AG20443 (cell line): ENCODE measurements around the gene STK36.

Experiments
- DNase-seq: peaks from one replicate; pipeline ENCODE4 v3.0.0; 2012; ENCODE audit warnings: low spot score, mixed read lengths

Gene STK36

DNA sequence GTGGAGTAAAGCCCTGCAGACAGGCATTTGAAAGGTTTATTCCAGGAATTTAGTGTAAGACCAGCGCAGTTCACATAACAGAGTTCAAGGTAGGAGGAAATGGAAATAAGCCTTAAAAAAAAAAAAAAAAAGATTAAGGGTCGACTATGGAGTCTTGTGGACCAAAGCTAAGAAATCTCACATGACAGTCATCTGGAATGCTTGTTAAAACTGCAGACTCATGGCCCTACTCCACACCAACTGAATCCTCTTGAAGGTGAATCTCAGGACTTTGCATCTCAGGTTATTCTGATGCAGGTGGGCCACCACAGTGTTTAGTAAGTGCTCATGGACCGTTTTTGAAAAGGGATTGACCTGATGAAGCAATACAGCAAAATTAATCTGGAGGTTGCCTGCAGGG is 47.6 kb downstream of the STK36 start:
- DNase-seq = no peak

DNA sequence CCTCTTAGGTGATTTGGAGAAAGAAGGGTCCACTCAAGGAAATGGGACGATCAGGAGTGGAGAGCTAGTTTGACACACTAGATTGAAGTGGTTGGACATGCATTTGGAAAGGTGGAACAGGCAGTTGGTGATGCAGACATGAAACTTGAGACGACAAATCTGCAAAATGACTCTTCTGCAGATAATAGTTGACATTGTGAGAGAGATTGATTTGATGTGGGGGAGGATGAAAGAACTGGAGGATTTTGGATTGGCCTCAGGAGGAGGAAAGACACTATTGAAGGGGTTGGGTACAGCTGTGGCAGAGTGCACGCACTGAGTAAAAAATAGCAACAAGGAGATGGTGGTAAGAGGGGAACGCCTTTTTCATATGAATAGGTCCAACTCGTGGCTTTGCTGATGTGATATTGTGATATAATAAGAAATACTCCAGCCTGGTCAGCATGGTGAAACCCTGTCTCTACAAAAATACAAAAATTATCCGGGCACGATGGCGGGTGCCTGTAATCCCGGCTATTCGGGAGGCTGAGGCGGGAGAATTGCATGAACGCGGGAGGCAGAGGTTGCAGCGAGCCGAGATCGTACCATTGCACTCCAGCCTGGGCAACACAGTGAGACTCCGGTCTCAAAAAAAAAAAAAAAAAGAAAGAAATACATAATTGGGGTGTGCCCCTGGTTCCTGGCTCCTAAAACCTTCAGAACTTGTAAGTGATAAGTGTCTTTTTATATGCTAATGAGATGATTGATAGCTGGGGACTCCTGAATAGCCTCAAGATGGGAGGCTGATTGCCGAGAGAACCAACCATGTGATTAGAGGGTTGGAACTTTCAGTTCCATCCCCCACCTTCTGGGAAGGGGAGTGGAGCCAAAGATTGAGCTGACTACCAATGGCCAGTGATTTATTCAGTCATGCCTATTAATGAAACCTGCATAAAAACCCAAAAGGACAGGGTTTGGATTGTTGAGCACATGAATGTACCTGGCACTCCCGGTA is 48.5 kb downstream of the STK36 start:
- DNase-seq = no peak

DNA sequence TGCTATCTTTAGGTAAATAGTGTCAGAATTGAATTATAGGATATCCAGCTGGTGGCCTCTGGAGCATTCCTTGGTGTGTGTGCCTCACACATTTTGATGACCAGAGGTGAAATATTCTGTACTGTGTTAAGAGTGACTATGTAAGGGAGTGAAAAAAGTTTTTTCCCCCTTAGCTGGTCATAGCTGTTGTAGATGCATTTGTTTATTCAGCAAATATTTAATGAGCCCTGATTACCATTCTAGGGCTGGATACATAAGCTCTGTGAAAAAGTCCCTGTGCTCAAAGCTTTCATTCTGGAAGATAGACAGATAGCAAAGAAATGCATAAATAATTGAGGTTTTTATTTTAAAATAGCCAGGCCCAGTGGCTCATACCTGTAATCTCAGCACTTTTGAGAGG is 49.6 kb downstream of the STK36 start:
- no peak for DNase-seq

DNA sequence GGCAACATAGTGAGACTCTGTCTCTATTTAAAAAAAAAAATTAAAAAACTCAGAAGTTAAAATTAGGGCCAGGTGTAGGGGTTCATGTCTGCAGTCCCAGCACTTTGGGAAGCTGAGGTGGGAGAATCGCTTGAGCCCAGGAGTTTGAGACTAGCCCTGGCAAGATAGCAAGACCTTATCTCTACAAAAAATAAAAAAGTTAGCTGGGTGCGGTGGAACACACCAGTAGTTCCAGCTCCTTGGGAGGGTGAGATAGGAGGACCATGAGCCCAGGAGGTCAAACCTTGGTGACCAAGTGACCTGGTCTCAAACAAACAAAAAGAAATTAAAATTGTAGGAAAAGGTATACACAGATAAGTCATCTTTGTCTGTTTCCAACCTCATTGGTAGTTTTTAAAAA is 50.0 kb downstream of the STK36 start:
- DNase-seq = no peak

DNA sequence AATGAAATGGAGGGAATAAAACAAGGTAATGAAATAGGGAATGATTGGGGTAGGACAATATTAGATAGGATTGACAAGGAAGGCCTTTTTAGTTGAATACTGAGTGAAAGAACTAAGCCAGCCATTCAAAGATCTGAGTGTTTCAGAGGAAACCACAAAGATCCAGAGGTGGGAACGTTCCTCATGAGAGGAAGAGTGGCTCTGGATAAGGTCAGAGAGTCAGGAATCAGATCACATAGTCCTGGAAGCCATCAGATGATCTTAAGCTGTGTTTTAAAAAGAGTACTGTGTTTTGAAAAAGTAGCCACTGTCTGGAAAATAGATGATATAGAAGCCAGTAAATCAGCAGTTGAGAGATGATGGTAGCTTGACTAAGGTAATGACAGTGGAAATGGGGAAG is 50.5 kb downstream of the STK36 start:
- no peak for DNase-seq

DNA sequence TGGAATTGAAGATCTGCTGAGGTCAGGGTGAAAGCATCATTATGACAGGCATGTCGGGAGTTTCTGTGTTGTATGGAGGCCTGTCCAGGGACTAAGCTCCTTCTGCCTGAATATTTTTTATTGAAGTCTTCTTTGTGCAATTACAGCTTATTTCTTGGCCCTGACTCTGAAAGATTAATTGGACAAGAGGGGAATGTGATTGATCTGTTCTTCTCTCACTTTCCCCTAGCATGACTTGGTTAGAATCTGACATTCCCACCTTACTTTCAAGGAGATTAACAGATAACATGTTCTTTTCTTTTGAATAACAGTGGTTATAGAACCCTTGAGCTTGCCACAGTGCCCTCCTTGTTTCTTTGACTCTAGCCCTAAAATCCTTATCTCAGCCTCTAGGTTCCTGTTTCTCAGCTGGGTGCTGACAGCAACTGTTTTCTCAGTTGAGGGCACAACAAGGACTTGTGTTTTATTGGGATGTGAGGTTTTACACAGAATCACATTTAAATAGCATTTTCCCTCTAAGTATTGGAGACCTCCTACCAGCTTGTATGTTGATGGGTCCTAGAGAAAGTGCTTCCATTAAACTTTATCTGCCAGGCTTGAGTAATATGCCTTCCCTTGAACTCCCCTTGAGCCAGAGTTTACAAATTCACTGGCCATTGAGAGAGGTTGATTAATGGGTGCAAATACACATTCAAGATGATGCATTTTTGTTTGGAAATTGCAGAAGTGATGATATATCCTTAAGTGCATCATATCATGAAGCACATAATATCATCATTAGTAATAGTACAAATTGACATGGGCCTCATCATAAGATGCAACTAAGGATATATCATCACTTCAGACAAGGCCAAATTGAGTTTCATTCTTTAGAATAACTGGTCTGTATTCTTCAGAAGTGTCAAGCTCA is 51.2 kb downstream of the STK36 start:
- DNase-seq = no peak

DNA sequence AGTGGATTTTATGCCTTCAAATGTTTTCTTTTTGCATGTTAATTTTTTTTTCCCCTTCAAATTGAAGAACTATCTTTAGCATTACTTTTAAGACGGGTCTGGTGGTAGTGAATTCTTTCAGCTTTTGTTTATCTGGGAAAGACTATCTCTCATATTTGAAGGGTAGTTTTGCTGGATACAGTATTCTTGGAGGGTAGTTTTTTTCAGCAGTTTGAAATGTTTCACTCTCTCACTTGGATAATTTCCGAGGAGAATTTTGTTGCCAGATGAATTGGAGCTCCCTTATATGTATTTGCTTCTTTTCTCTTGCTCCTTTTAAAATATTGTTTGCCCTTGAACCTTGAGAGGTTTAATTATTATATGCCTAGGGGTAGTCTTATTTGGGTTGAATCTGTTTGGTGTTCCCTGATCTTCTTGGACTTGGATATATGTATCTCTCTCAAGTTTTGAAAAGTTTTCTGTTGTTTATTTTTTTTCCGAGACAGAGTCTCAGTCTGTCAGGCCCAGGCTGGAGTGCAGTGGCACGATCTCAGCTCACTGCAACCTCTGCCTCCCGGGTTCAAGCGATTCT is 54.2 kb downstream of the STK36 start:
- no peak for DNase-seq

DNA sequence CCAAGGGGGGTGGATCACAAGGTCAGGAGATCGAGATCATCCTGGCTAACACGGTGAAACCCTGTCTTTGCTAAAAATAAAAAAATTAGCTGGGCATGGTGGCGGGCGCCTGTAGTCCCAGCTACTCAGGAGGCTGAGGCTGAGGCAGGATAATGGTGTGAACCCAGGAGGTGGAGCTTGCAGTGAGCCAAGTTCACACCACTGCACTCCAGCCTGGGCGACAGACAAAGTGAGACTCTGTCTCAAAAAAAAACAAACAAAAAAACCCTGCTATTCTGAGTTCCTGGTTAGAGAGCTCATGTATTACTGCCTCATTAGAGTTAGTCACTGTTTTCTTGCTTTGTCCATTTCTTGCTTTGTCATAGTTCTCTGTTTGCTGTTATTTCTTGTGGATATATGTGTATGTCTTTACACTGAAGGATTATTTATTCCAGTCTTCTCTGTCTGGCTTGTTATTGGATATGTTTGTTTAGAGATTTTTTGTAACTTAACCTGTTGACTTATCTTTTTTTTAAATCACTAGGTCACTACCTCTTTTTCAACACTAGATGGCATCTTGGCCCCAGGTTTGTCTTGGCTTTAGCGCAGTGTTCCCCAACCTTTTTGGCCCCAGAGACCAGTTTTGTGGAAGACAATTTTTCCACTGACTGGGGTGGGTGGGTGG is 55.7 kb downstream of the STK36 start:
- no peak for DNase-seq

DNA sequence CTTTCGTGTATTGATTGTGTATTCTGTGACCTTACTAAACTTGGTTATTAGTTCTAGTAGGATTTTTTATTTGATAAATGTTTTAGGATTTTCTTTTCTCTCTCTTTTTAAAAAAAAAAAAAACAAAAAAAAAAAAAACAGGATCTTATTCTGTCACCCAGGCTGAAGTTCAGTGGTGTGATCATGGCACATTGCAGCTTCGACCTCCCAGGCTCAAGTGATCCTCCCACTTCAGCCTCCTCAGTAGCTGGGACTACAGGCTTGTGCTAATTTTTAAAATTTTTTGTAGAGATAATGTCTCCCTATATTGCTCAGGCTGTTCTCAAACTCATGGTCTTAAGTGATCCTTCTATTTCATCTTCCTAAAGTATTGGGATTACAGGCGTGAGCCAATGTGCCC is 57.8 kb downstream of the STK36 start:
- DNase-seq = no peak

DNA sequence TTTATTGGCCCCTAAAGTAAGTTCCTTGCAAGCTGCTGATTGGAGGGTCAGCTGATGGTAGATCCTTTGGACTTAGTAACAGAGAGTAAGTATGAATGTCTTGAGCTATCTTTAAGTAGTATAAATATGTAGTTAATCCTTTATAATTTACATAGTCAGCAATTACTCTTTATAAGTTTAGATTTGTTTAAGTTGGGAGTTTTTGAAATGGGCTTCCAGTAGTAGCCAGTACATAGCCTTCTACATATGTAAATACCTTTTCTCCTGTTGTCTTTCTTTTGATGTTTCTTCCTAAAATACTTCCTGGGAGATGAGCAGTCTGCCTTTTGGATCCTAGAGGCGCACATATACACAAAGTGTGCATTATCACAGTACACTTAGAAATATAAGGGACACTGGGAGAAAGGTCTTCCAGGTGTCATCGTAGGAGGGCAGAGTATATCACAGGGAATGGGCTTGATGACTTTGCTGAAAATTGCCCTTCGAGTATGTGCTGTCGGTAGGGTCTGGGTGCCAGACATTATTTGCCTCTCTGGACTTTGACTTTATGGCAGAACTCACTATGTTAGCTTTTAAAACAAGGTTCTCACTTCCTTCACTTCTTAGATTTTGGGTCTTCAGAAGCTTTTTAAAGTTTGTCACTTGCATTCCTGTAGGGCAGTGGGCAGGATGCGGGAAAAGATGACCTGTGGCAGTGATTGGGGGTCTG is 60.3 kb downstream of the STK36 start:
- no peak for DNase-seq

DNA sequence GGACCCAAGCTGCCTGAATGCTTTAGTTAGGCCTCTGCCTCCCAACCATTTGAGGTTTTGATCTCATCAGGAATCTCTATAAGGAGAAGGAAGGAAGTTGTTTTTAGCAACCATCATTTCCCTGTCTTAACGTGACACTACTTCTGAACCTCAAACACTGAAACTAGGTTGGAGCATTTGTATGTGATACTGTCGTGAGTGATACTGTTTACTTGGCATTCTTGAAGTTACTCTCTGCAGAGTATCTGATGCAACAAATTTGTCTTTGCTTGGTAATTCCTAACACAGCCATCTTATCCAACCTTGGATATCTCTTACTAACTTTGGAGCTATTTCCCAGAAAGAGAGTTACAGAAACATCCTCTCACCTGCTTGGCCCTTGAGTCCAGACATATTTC is 60.9 kb downstream of the STK36 start:
- DNase-seq = no peak

DNA sequence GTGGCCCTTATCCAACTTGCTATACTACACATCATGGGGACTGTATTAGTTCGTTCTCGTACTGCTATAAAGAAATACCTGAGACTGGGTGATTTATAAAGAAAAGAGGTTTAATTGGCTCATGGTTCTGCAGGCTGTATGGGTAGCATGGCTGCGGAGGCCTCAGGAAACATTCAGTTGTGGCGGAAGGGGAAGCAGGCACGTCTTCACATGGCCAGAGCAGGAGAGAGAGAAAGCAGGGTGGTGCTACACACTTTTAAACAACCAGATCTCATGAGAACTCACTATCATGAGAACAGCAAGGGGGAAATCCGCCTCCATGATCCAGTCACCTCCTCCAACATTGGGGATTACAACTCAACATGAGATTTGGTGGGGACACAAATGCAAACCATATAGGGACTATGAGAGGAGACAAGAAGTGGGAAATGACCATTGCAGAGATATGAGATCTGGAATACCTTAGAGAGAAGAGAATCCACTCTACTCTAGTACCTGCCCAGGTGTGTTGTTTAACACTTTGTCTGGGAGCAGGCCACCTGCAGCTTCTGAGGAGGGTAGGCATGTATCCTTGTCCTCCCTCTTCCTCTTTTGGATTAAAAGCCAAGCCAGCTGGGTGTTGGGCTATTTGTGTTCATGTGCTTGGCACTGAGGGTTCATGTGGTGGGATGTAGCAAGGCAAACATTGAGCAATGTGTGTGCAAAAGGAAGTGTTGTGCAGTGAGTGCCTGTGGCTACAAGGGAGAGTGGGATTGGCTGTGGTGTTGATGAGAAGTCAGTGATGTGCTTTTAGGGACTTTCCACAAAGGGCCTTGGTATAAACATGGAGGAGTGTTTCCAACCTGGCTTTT is 61.5 kb downstream of the STK36 start:
- peak; percentile 49 for DNase-seq

DNA sequence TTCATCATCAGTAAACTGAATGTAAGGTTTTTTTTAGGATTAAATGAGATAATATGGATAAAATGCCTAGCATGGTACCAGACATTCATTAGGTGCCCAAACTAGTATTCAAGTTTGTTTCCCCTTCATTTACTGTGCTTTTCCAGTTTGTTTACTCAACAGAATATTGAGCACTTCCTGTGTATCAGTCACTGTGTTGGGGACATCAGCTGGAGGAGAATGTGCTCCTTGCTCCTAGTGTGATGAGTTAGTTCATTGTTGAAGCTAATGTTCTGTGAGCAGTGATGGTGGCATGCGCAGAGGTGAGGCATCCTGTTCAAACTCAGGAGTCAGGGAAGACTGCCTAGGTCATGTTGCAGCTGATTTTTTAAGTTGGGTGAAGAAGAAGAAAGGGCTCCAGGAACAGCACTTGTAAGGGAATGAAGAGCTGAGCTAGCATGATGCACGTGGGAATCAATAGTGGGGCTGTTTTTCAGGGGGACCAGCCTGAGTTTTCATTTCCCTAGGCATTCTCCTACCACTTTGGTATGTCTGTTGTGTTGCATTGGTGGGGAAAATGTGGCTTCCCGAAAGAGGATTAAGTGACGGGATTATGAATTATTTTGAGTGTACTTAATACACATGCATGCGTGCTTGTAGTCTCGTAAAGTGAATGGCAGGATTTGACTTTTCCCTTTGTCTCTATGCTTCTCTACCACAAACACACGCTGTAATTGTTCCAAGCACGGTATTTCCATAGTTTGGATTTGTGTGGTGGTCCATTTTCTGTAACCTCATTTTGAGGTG is 62.5 kb downstream of the STK36 start:
- DNase-seq = no peak

DNA sequence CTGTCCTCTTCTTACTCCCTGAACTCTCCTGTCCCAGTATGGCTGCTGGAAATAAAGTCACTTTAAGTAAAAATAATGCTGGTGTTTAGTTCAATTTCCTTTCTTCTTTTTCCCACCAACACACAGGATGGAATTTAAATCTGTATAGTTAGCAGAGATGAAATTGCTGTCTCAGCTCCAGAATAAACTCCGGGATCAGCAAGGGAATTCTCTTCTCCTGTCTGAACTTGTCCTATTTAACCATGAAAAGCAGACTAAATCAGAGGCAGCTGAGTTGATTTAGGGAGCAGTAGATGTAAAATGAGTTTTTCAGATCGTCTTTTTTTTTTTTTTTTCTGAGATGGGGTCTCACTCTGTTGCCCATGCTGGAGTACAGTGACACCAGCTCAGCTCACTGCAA is 64.6 kb downstream of the STK36 start:
- DNase-seq = no peak

DNA sequence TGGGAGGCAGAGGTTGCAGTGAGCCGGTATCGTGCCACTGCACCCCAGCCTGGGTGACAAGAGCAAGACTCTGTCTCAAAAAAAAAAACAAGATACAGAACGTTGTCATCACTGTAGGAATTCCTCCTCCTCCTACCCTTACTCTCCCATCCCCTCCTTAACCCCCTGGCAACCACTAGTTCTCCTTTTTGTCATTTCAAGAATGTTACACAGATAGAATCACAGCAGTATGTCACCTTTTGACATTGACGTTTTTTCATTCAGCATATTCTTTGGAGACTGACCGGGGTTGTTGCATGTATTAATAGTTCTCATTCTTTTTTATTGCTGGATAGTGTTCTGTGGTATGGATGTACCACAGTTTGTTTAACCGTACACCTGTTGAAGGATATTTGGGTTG is 71.2 kb downstream of the STK36 start:
- no peak for DNase-seq

DNA sequence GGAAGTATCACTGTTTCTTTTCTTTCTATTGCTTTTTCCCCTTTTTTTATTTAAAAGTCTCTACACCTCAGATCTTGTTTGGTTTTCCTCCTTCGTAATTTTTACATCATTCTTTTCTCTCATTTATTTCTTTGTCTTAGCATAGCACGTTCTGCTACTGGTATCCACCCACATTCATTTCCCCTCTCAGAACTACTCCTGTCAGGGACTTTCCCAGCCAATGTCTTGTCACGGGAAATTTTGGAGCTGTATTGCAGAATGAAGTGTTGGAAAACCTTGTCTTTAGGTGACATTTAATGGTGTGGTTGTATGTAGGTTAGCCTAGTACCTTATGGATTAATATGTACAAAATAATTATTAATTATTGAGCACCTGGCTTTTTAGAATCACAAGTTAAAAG is 72.7 kb downstream of the STK36 start:
- no peak for DNase-seq

DNA sequence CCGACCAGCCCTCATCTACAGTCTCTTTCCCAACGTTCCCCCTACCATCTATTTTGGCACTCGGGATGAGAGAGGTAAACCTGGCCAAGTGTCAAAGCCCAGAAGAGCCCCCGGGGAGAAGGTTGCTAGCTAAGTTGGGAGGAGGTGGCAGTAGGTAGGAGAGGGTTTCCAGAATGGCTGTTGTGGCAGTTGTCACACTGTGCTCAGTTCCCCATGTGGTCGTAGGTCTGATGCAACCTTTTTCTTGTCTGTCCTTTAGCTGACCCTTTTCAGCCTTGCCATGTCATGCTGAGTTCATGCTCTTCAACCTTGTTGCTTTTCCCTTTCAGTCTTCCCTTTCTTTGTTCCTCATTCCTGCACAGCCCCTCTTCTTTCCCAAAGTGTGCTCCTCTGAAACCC is 73.3 kb downstream of the STK36 start:
- DNase-seq = no peak

DNA sequence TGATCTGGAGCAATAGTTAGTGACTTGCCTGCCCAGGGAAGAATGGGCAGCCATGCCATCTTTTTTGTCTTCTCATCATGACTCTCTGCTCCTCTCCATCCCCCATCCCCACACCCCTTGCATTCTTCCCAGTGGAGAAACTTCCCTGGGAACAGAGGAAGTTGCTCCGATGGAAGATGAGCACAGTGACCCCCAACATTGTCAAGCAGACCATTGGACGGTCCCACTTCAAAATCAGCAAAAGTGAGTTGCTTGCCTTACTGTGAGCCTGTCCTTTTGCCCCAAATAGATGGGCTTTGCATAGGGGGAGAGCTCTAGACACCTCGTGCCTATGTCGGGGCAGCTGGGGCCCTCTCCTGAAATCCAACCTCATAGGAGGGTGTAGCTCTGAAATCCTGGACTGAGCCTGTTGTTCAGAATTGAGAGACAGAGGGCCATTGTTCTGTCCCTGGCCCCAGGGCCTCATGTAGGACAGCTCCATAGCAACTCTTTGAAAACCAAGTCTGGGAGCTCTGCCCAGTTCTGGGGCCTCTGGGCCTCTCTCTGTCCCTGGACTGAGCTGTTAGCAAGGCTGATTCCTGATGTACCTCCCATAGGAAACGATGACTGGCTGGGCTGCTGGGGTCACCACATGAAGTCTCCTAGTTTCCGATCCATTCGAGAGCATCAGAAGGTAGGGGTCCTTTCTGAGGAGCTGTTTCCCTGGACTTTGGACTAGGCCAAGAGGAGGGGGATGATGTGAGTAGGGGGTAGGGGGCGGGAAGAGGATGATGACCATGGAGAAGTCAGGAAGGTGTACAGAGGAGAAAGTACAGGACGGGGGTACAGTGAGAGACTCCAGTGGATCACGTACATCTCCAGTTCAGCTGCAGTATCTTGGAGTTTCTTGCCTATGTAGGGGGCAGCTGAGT is 73.9 kb downstream of the STK36 start:
- peak; percentile 50 for DNase-seq

DNA sequence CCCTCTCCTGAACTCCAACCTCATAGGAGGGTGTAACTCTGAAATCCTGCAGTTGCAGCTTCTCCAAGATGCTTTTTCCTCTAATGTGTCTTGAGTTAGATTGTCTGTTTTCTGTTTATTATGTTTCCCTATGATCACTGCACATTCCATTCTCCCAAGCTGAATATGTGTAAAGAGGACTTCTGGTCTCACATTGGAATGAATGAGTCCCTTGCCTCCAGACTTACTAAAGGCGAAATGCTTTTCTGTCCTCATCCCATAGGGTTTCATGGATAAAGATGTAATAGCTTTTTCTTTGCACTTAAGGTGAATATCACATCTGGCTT is 74.5 kb downstream of the STK36 start:
- DNase-seq = no peak
